Heart right ventricle (tissue), 16 donors: Measurements from ENCODE around the gene GABARAPL1. TPM values are rescaled to one million over a fixed set of nuclear protein-coding genes. Genes with fewer than 3 reads are reported as not detected.

Experiments used
- ATAC-seq, 8 donors: fragments of 200-7000 bp; cut with Tn5 transposase; one replicate each; pipeline ENCODE4 v1.9.1; 2020; ENCODE audit warnings: mild to moderate bottlenecking in 8 of 8, moderate library complexity in 8 of 8, moderate number of reproducible peaks in 1 of 8
- DNase-seq, 2 donors: peaks; one replicate each; pipeline ENCODE4 v3.0.0-alpha.2; 2020
- H3K27ac ChIP-seq, 10 donors: fragments of 200-600 bp; sonication (generic) in 2 of 10; one replicate each; pipeline versions ENCODE4 v1.5.0 to v1.8.0; 2020 to 2022; ENCODE audit warnings: mild to moderate bottlenecking in 3 of 10
- H3K27me3 ChIP-seq, 7 donors: fragments of 200-600 bp; one replicate each; pipeline ENCODE4 v1.8.0; 2021 to 2022; ENCODE audit warnings: mild to moderate bottlenecking in 2 of 7
- H3K36me3 ChIP-seq, 9 donors: fragments of 200-600 bp; sonication (generic) in 1 of 9; one replicate each; pipeline versions ENCODE4 v1.5.0 to v1.8.0; 2020 to 2022; ENCODE audit warnings: mild to moderate bottlenecking in 2 of 9
- H3K4me1 ChIP-seq, 9 donors: fragments of 200-600 bp; sonication (generic) in 1 of 9; one replicate each; pipeline versions ENCODE4 v1.5.0 to v1.8.0; 2020 to 2022; ENCODE audit warnings: mild to moderate bottlenecking in 4 of 9
- H3K4me3 ChIP-seq, 10 donors: fragments of 200-600 bp; sonication (generic) in 2 of 10; one replicate each; pipeline versions ENCODE4 v1.5.0 to v1.8.0; 2020 to 2022; ENCODE audit warnings: mild to moderate bottlenecking in 7 of 10, moderate library complexity in 2 of 10
- H3K9me3 ChIP-seq, 11 donors: fragments of 200-600 bp in 10 of 11; sonication (generic) in 2 of 11; one replicate each; pipeline versions ENCODE4 v1.5.0 to v1.8.0; 2013 to 2022; ENCODE audit warnings: mild to moderate bottlenecking in 2 of 11, control low read depth in 1 of 11, moderate library complexity in 1 of 11
- CTCF ChIP-seq, 9 donors: fragments of 200-600 bp; sonication (generic) in 2 of 9; IDR thresholded peaks; one replicate each; pipeline versions ENCODE4 v1.5.0 to v1.8.0; 2021 to 2022; ENCODE audit warnings: antibody characterized with exemption in 9 of 9, mild to moderate bottlenecking in 5 of 9, moderate library complexity in 1 of 9
- WGBS, 2 donors: extraction: QIAGEN DNeasy Blood & Tissue Kit; methylation state at CpG; one replicate each; pipeline ENCODE4 v1.1.7; 2013; ENCODE audit warnings: inconsistent platforms in 1 of 2; 5-methylcytosine and 5-hydroxymethylcytosine counted together
- intact Hi-C, 10 donors: fragments of 100-400 bp; cut with DNase I; formaldehyde crosslinking; loops; one replicate each; pipeline versions ENCODE4 v1.11.1 to v1.14.2; 2022
- polyA plus RNA-seq, 2 donors: library from polyadenylated mRNA; stranded (reverse); fragments of 200-250 nt; gene quantifications; one replicate each; pipeline ENCODE4 v1.2.3, GENCODE V29; 2013
- total RNA-seq, 10 donors: library from RNA; stranded (reverse); fragmentation: NEBNext Ultra II Directional in 3 of 10; extraction: Animal tissue kit (Norgen Biotek cat#: 25700) in 3 of 10; gene quantifications; one replicate each; pipeline versions ENCODE4 v1.2.1 to v1.2.4, GENCODE V29; 2021 to 2023
- donor health status: Arrhythmogenic right ventricular cardiomyopathy.
- donor health status: ischemic (EF 13 %, LVEDD 7.1; RV severe dilation, severe dysfunction).
- donor health status: healthy with polysubstance abuse.
- donor health status: DM: no; HTN: yes; CAD: no.
- donor health status: DM: no; HTN: no; CAD: no.
- donor health status: ischemic (EF 25% LVEDD 6.9; RV normal size, moderate dysfunction).
- donor health status: ischemic (EF 25% LVEDD 5.7; RV mildly dilated, moderate dysfunction).
- donor health status: healthy.
- donor health status: DM: yes; HTN: yes; CAD: no.
- donor health status: Ischemic cardiomyopathy.
- donor health status: ischemic (EF 35%, LVEDD 5.7; RV mildly dilated, moderate dysfunction).
- donor health status: nonischemic (EF 11% LVEDD 7.7; RV severe dilation, severe dysfunction).
- donor health status: DM: yes; HTN: yes; CAD: no.
- donor health status: PGD.
- donor health status: ischemic (EF 29% LVEDD 5.4; RV normal size, mild dysfunction).
- donor health status: nonischemic (EF 23%, LVEDD 6.1; RV moderate dilation, normal function).

GABARAPL1 gene
- total and polyA plus RNA-seq, 12 donors = 111 to 512 (median 385) TPM

GRCh38 chr12:10241727-10242126 lies 29.1 kb downstream of the GABARAPL1 start:
- WGBS, 2 donors = 66 to 80% methylated on average over 2 of the region's 2 CpGs

GRCh38 chr12:10242539-10242938 lies 29.9 kb downstream of the GABARAPL1 start:
- Histone ChIP-seq H3K9me3 (no peaks in the 10 kb centered on the region), H3K4me1 (peaks cover 0 to 8% (median 0%) of the 10 kb centered on the region in 9 donors), H3K27ac (no peak overlapping the region), H3K27me3 (no peaks in the 10 kb centered on the region), H3K36me3 (peaks cover 0 to 28% (median 0%) of the 10 kb centered on the region in 9 donors), H3K4me3 (no peak overlapping the region)
- ATAC-seq (no peak), DNase-seq (no peak)
- no peak for TF ChIP-seq CTCF (IDR thresholded peaks at IDR 0.05)
- 93 to 94% methylated on average over 1 of the region's 1 CpG for WGBS, 2 donors
- intact Hi-C loops = no loop called here

More at GRCh38 chr12:10241727-10242126, 29.1 kb downstream of the GABARAPL1 start:
- no peaks in the 10 kb centered on the region for H3K27me3 ChIP-seq
- TF ChIP-seq CTCF (IDR thresholded peaks at IDR 0.05) = no peak
- intact Hi-C loops = no loop called here
- no peak overlapping the region for H3K27ac ChIP-seq
- H3K4me3 ChIP-seq = no peak overlapping the region
- peaks cover 0 to 8% (median 0%) of the 10 kb centered on the region in 9 donors for H3K4me1 ChIP-seq
- no peak for DNase-seq
- no peak for ATAC-seq
- peaks cover 0 to 28% (median 0%) of the 10 kb centered on the region in 9 donors for H3K36me3 ChIP-seq
- H3K9me3 ChIP-seq = no peaks in the 10 kb centered on the region

- H3K9me3 ChIP-seq = no peaks in the 10 kb centered on the region
- H3K27me3 ChIP-seq = no peaks in the 10 kb centered on the region
- H3K4me3 ChIP-seq = peak overlapping the region in 1 of 10 donors; percentile 19
- TF ChIP-seq CTCF (IDR thresholded peaks at IDR 0.05) = no peak
- ATAC-seq (no peak), DNase-seq (no peak)
- WGBS, 2 donors = 88 to 89% methylated on average over 11 of the region's 11 CpGs
- peaks cover 0 to 28% (median 0%) of the 10 kb centered on the region in 9 donors for H3K36me3 ChIP-seq
- H3K4me1 ChIP-seq = peaks cover 0 to 8% (median 0%) of the 10 kb centered on the region in 9 donors
- peak overlapping the region in 1 of 10 donors; percentile 1 for H3K27ac ChIP-seq
- intact Hi-C loops = no loop called here
Observed at GRCh38 chr12:10243818-10244520, 31.3 kb downstream of the GABARAPL1 start.

- intact Hi-C loops = loop anchor here in 1 of 10 donors (5.0 kb wide), 1 partner anchor 310 kb away; no protein-coding TSS in a partner anchor
- no peak for TF ChIP-seq CTCF (IDR thresholded peaks at IDR 0.05)
- no peaks in the 10 kb centered on the region for H3K9me3 ChIP-seq
- H3K4me3 ChIP-seq = no peak overlapping the region
- H3K4me1 ChIP-seq = peaks cover 0 to 8% (median 0%) of the 10 kb centered on the region in 9 donors
- no peak overlapping the region for H3K27ac ChIP-seq
- no peaks in the 10 kb centered on the region for H3K27me3 ChIP-seq
- WGBS, 2 donors = 63 to 79% methylated on average over 5 of the region's 5 CpGs
- ATAC-seq (no peak), DNase-seq (no peak)
- peaks cover 0 to 6% (median 0%) of the 10 kb centered on the region in 9 donors for H3K36me3 ChIP-seq
Observed at GRCh38 chr12:10247436-10248058, 34.9 kb downstream of the GABARAPL1 start.
